T follicular helper cell (primary cell): ENCODE data around the gene IL1RAPL2.
"Not testable (repeated sequence)": the region's sequence is repeated elsewhere in the genome, so short reads cannot be mapped to it uniquely, and the experiment has no call there.

Experiments used
- DNase-seq: peaks from one replicate; pipeline ENCODE4 v3.0.0-alpha.2; 2020; ENCODE audit warnings: low read depth

IL1RAPL2 gene

DNA sequence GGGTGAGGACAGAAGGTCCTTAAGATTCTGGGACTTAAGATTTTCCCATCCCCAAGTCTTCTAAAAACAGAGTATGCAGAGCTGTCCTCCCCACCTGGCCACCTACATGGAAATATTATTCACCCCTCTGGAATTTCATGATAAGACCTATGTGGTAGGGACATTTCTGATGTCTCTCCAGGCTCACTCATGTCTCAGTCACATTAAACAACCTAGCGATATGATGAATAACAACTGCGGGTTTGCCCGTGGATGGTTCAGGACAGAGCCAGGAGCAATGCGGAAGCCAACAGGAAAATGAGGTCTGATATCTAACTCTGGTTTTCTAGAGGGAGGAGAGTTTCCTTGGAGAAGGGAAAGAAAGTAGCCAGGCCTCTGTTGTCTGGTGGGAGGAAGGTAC is 607.1 kb downstream of the IL1RAPL2 start:
- DNase-seq = no peak

- no peak for DNase-seq
Observed at GRCh38 chrX:105179644-105180043, 613.6 kb downstream of the IL1RAPL2 start.

GRCh38 chrX:105189093-105189492 is 623.1 kb downstream of the IL1RAPL2 start:
- DNase-seq = no peak

DNA sequence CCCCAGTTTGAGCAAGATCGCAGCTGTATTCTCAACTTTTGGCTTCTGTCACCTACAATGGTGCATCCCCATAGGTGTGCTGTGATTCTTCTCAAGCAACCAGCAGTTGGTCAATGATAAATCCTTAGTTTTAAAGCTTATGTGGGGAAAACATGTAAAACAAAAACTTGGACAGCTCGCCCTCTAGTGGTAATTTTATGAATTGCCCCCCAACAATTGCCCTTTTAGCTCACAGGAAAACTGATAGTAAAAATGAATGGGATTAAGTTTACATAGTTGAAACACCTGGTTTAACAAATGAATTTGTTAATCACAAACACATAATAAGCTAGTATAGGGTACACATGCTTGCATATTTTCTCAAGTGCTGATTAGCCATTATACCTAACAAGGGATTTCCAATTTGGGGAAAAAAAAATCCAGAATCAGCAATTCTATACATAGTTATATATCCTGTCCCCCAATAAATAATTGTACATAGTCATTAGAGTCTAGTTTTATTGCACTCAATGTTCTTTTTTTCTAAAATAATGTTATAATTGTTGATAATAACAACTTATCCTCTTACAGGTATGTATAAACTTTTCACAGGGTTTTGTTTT is 624.4 kb downstream of the IL1RAPL2 start:
- no peak for DNase-seq

GRCh38 chrX:105191878-105192277 is 625.9 kb downstream of the IL1RAPL2 start:
- DNase-seq = no peak

DNA sequence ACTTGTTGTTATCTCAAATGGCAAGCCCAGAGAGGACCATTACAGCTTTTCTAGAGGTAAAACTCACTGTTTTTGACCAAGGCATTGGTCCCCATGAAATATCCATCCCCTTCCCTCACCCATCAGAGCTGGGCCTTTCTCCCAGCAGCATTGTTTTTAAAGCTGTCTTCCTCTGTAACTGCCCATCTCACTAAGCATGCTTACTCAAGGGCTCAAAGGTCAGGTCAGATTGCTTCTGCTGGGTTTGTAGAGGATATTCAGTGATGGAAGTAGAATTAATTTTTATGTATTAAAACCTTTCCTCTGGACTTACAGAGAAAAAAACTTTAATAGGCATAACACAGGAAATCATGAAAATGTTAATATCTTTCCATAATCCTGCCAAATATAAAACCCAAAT is 643.4 kb downstream of the IL1RAPL2 start:
- no peak for DNase-seq

- no peak for DNase-seq
Observed at GRCh38 chrX:105210258-105210657, 644.3 kb downstream of the IL1RAPL2 start.

GRCh38 chrX:105211066-105211575 is 645.1 kb downstream of the IL1RAPL2 start:
- DNase-seq = no peak

DNA sequence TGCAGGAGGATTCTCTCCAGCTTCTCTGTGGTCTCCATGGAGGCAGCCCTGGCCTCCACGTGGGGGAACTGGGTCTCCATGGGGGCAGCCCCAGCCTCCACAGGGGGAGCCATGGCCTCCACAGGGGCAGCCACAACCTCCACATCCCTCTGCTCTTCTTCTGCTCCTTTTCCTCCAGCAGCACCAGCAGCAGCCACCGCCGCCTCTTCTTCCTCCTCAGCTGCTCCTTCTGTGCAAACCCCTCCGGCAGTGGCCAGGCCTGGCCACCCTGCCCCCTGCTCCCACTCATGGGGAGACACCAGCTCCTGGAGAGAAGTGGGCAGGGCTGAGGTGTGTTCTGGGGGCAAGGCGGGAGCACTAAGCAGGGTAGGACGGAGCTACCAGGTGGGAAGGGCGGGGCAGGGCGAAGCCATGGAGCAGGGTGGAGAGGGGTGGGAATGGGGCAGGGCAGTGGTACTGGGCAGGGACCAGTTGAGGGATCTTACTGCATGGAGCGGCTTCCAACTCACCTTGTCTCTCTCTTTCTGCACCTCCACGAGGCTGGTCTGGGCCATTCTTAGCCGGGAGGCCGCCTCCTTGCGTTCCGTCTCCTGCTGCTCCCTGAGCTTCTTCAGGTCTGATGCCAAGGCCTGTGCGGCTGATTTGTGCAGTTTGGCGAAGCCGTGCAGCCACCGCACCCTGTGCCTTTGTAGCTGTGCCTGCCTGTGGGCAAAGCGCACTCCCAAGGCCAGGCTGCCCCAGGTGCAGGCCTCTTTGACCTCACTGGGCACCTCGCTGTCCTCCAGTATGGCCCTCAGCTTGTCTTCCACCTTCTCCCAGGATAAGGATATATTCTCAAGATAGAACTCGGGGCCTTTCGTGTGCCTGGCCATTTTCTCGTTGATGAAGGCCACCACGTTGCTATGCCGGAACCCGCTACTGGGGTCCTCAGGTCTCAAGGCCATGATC is 653.7 kb downstream of the IL1RAPL2 start:
- DNase-seq = no peak

GRCh38 chrX:105220636-105221035 is 654.6 kb downstream of the IL1RAPL2 start, which contains the start of gene TEX13A:
TEX13A (minus strand) TSS chrX:105220694; CDS start chrX:105220397, 297 bp downstream.
- no peak for DNase-seq

GRCh38 chrX:105221374-105221773 is 655.4 kb downstream of the IL1RAPL2 start:
- DNase-seq = no peak

DNA sequence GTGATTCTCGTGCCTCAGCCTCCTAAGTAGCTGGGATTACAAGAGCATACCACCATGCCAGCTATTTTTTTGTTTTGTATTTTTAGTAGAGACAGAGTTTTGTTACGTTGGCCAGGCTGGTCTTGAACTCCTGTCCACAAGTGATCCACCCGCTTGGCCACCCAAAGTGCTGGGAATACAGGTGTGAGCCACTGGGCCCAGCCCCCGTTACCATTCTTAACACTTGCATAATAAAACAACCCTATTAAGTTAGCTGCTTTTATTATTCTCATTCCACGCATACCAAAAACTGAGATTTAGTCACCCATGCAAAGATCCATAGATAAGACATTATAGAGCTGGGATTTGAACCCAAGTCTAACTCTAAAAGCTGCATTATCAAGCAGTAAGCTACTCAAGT is 660.5 kb downstream of the IL1RAPL2 start:
- DNase-seq = no peak

DNA sequence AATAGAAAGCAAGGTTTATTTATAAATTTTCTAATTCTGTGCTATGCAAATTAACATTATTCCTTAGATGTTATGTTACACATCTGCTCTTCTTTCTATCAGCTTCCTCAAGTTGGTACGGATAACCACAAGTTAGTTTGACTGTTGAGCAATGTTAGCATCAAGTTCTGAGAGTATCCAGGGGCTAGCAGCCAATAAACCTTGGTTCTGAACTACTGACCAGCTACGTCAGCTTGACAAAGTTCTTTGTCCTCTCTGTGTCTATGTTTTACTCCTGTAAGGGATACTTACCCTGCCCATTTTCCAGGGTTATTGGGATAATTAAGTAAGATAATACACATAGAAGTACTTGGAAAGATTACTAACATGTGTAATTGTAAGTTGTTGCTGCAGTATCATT is 662.6 kb downstream of the IL1RAPL2 start:
- DNase-seq = no peak

- DNase-seq = no peak
Observed at GRCh38 chrX:105229146-105229545, 663.1 kb downstream of the IL1RAPL2 start.

DNA sequence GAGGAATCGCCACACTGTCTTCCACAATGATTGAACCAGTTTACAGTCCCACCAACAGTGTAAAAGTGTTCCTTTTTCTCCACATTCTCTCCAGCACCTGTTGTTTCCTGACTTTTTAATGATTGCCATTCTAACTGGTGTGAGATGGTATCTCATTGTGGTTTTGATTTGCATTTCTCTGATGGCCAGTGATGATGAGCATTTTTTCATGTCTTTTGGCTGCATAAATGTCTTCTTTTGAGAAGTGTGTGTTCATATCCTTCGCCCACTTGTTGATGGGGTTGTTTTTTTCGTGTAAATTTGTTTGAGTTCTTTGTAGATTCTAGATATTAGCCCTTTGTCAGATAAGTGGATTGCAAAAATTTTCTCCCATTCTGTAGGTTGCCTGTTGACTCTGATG is 671.4 kb downstream of the IL1RAPL2 start:
- DNase-seq = not testable (repeated sequence)

DNA sequence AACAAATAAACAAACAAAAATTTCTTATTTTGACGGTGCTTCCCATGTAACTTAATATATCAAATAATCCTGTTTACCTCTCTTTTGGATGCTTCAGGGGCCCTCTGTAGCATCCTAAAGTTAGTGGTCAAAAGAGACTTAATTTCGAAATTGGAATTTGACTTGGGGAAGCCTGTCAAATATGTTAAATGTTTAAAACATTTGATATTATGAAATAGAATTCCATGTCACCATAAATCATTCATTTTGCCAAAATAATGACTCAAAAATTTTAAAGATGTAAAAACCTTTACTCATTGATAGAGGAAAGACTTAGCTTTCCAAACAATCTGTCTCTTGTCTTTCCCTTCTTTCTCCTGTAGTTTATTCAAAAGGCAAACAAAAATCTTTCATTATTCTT is 675.1 kb downstream of the IL1RAPL2 start:
- no peak for DNase-seq

- no peak for DNase-seq
Observed at GRCh38 chrX:105260291-105261043, 694.5 kb downstream of the IL1RAPL2 start.

GRCh38 chrX:105263171-105263570 is 697.2 kb downstream of the IL1RAPL2 start:
- DNase-seq = no peak

GRCh38 chrX:105263801-105264200 is 697.8 kb downstream of the IL1RAPL2 start:
- no peak for DNase-seq

DNA sequence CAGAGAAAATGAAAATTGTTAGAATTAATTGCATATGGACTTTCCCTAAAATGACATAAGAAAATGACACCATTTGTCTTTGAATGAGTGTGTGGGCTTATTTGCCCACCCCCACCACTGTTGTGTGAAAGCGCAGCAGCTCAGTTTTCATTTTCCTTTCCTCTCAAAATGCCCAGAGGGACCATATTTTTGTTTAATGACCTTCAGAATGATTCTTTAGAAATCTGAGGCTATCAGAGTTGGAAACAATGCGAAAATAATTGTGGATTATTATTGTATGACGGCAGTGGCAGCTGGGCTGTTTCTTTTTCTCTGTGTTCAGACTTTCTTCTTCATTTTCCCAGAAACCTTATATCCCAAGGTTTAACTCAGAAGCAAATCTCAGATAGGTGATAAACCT is 699.1 kb downstream of the IL1RAPL2 start:
- no peak for DNase-seq

DNA sequence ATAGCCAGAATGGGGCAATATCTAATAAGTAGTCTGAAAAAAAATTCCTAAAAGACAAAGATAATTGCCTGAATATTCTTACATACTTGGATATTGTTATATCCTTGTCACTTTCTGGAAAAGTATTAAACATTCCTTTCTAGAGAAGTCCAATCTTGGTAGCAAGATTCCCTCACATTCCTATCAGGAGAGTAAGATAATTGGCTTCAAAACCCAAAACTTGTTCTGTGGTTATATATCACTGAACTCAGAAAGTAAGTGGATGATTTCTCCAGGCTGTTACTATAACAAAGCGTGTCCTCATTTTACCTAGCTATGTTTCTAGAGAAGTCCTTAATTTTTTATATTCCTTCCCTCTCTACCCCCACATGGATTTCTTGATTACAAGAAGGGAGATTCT is 700.5 kb downstream of the IL1RAPL2 start:
- DNase-seq = no peak

- DNase-seq = no peak
Observed at GRCh38 chrX:105267167-105267566, 701.2 kb downstream of the IL1RAPL2 start.
